GM18520 (cell line): ENCODE results near the gene NANOS2.
"Not testable (repeated sequence)": the region's sequence is repeated elsewhere in the genome, so short reads cannot be mapped to it uniquely, and the experiment has no call there.

Experiments
- ATAC-seq: cut with Tn5 transposase; IDR thresholded peaks from one replicate; pipeline ENCODE4 v1.9.1; 2021; ENCODE audit not compliant: unreplicated experiment

The NANOS2 gene

DNA sequence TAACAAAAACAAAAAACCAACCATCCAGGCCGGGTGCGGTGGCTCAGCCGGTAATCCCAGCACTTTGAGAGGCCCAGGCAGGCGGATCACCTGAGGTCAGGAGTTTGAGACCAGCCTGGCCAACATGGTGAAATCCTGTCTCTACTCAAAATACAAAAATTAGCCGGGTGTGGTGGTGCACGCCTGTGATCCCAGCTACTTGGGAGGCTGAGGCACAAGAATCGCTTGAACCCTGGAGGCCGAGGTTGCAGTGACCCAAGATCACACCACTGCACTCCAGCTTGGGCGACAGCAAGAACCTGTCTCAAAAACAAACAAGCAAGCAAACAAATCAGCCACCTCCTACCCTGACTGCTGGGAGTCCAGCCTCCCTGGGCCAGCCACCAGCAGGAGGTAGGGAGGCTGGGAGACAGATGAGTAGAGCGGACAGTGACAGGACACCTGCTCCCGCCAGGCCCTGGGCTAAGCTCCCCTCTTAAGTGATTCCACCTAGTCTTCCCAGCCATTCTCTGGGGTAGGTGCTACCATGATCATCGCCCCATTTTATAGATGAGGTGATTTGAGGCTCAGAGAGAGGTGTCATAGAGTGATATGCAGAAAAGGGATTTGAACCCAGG is 18.5 kb downstream of the NANOS2 start:
- ATAC-seq = not testable (repeated sequence)

DNA sequence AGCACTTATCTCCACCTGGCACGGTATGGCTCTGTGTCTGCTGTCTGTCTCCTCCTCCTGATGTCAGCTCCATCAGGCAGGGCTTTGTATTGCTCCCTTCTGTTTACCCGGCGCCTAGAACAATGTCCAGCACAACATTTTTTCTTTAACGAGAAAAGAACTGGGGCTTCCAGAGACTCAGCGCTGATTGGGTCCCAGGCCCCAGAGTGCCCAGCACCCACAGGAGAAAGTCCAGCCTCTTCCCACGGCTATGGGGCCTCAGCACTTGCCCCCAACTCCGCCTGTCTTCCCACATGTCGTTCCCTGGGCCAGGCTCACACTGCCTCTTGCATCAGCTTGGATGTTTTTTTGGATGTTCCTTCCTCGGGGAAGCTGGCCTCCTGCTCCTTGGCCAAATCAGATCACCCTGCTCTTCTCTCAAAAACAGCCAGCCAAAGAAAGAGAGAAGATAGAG is 19.0 kb downstream of the NANOS2 start:
- no peak for ATAC-seq

DNA sequence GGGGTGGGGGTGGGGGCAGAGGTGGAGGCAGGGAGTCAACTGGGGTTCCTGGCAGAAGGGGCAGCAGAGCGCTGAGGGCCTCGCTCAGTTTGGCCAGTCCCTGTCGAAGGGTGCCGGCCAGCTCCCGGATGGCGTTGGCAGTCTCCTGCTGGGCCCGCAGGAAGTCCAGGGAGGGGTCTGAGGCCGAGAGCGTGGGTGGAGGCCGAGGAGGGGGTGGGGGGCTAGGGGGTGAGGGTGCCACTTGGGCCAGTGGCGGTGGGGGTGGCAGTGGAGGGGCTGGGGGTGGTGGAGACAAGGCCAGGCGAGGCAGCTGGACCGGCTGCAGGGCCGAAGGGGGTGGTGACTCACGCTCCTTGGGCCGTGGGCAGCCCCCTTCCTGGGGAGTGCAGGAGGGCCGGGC is 23.7 kb downstream of the NANOS2 start:
- no peak for ATAC-seq

DNA sequence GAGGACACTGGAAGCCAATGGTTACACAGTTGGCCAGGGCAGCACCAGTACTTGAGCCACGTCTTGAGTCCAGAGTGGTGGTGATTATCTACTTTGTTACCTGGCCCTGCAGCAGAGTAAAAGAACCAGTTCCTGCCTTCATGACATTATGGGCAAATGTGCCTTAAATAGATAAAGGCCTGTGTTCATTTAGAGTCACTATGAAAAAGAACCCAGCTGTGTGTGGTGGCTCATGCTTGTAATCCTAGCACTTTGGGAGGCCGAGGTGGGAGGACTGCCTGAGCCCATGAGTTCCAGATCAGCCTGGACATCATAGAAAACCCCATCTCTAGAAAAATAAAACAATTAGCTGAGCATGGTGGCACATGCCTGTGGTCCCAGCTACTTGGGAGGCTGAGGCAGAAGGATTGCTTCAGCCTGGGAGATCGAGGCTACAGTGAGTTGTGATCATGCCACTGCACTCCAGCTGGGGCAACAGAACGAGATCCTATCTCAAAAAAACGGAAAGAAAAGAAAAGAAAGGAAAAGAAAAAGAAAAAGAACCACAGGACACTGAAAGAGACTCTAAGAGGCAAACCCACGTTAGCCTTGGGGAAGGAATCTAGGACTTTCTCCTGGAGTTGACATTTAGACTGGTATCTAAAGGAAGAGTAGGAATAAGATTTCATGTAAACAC is 25.2 kb downstream of the NANOS2 start:
- ATAC-seq = no peak

DNA sequence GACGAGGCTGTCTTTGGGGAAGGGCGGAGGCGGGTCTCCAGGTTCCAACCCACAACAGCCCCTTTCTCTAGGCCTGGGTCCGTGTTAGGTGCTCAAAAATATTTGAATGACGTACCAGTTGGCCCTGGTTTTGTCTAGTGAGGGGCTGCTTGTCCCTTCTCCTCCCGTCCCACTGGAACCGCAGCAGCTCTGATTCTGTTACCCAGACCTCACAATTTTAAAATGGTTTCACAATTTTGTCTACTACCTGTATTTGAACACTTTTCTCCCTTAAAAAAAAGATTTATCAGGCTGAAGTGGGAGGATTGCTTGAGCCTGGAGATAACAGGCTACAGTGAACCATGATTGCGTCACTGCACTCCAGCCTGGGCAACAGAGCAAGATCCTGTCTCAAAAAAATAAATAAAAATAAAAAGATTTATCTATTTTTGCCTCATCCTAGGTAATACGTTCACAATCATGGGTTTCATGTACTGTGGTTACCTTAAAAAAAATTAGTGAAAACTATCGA is 27.3 kb downstream of the NANOS2 start:
- no peak for ATAC-seq

DNA sequence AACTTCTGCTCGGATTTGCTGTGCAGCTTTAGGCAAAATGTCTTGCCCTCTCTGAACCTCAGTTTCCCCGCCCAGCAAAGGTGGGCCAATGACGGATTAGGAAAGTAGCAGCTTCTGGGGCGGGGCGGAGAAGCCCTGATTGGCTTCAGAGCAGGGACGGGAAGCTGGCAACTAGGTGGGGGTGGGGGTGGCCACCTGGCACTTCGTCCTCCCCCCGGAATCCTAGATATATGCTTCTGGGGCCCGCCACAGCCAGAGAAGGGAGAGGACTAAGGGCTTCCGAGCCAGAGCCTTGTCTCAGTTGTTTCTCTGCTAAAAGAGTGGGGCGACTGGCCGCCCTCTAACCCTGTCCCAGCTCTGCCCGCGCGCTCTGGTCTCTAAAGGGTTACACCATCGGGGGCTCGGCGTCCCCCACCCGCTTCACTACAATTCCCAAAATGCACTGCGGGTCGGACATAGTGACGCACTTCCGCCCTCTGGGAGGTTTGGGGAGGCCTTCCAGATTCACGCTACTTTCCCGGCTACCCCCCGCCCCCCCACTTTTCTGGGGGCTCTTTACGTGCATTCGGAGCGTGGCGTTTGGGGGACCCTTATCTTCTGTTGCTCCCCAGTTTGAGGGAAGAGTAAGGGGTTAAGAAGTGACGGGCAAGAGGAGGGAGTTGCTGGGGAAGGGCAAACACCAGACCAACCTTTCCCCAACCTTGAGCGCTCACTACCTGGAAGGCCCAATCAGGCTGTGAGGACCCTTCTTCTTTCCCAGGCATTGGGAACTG is 28.0 kb downstream of the NANOS2 start:
- peak; percentile 28 for ATAC-seq

DNA sequence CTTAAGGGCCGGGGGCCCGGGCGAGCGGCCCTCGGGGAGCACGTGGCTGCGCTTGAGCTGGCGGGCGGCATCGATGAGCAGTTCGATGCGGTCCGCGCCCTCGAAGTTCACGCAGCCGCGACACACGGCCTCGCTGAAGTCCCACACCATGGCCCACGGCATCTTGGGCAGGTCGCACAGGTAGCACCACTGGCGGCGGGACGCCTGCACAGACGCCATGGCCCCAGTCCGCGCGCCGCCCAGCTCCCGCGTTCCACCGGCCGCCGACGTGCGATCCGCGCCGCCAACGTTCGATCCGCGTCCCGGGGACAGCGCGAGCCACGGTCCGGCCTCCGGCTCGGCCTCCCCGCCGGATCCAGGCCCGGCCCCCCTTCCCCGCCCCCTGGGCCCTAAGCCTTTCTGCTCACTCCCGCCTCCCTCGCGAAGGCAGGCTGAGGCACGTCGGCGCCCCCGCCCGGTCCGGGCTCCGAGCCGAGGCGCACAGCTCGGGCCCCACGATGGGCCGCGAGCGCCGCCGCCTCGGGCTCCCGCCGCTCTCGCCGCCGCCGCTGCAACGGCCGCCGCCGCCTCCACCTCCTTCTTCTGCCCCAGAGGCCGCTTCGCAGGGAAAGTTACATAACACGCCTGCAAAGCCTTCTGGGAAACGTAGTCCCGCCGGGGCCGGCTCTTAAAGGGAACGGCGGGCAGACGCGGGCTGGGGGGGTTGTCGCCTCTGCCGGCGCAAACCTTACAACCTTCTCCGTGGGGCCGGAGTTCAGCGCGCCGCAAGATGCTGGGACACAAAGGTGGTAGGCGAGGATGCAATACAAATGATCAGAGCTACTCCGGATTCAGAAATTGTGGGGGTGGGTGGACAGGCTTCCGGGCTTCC is 28.8 kb downstream of the NANOS2 start, which contains the start of gene IRF2BP1:
IRF2BP1 (minus strand) TSS at position 586 of the 871 bp plus-strand sequence; CDS start at position 219, 367 bp downstream.
- ATAC-seq = peak; percentile 31

DNA sequence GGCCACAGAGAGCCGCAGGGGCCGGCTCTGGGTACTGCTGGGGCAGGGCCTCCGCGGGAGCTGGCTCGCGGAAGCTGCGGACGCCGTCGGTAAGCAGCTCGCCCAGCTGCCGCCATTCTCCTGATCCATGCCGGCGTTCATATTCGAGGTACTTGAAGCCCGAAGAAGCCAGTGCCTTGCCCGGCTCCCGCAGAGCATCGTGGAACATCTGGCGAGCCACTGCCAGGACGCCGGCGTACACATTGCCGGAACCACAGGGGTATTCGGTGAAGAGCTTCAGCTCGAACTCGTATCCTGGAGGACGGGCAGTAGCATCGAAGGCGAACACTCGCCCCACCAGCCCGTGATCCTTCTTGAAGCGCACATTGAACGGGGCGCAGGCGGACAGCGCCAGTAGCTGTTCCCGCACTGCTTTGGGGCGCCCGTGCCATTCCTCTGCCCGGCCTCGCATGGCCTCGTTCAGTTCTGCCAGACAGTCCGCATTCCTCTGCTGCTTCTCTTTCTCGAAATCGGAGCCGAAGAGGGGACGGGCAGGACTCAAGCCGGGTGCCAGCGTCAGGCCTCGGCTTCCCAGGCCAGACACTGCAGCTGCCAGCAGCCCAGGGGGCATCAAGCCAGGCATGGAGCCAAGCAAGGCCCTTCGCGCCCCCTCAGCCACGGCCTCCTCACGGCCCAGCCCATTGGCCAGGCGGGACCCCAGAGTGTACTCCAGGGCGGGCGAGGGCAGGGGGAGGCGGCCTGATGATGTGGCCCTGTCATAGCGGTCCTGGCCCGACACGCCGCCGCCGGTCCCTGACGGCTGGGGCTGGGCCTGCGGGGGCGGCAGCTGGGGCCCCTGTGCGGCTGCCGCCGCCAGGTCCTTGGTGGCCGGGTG is 29.7 kb downstream of the NANOS2 start:
- ATAC-seq = no peak

DNA sequence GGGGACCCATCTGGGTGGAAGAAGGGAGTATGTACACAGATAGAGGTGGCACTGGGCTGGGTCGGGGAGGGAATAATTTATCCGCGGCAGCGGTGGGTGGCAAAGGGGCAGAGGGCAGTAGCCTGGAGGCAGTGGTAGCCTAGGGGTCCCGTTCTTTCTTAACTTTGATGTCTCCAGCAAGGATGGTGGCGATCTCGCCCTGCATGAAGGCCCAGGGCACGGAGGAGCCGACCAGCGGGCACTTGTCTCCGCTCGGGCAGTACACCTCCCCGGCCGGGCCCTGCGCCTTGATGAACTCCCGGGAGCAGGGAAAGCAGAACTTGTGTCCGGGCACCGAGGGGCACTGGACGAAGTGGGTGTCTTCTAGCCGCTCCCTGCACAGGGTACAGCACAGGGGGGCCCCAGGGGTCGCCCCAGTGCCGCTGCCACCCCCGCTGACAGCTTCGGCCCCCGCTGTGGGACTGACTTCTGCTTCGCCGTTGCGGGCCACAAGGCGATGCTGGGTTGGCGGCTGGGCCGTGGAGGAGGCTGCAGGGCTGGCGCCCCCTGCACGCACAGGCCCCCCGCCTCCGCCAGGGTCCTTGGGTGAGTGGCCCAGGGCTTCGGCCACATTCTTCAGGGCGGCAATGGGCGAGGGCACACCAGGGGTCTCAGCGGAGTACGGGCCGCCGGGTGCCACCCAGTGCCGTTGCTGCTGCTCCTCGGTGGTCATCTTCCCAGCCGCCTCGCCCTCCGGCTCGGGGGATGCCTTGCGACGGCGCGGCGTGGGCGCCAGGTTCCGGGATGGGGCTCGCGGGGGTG is 30.5 kb downstream of the NANOS2 start:
- ATAC-seq = no peak

DNA sequence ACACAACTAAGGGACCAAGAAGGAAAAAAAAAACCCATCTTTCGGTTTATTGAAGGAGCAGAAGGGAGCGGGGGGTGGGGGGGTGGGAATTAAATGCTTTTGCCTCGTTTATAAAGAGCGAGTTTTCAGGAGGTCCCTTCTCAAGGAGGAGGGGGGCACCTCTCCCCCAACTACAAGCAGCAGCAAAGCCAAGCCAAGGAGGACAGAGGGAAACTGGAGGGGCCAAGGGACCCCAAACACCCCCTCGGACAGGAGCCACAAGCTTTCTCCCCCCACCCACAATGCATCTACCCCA is 31.0 kb downstream of the NANOS2 start:
- no peak for ATAC-seq

DNA sequence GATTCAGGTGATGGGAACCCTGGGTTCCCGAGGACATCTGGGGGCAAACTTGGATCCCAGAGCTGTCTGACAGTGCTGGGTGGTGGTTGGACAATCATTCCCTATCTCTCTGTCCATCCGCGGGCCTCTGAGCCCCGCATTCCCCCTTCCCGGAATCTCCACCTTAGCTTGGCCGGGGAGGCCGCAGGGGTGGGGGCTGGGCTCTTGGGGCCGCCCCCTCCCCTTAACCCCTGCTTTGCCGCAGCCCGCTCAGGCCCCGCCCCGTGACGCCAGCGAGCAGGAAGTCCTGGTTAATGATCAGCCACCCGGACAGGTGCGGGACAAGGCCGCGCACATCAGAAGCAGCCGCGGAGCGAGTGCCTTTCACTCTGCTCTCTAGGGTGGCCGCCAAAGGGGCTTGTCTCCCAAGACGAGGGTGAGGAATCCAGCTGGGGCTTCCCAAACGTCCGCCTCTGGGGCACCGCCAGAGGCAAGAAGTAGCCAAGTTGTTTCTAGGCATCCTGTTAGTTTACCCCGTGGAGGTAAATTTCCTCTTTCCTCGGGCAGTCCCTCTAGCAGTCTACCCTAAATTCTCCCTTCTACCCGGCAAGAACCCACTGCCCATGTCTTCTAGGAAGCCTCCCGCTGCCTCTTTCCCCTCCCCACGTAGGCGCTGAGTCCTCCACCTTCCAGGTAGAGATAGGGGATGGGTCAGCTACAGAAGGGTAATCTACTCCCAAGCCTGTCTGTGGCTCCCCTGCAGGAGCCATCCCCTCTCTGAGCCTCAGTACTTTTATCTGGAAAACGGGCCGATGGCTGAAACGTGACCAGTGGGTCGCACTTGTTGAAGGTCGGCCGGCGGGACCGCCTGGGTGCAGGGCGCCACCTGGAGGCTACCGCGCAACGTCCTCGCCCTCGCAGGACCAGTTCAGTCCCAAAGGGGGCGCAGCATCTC is 31.7 kb downstream of the NANOS2 start:
- no peak for ATAC-seq

DNA sequence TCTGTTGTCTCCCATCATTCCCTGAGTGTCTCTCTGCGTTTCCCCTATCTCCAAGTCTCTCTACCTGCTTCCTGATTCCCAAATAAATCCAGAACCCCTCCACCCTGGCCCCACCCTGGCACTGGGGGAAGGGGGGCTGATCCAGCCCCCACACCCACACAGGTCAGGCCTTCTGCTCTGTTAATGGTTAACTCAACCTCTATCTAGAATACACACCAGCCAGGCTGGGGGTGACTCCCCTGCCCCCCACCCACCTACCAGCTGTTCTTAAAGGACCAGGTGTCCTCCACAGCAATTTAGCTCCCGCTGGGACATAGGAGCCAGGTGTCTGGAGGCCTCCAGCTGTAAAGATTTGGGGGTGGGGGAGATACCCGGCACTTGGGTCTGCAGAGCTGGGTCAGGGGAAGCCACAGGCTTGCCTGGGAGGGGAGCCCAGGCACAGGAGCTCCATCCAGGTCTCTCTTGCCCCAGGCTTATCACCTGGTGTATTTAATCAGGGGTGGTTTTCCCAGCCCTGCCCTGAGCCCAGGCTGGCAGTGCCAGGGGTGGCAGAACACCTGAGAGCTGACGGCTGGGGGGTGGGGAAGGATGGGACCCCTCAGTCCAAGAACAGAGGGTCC is 32.6 kb downstream of the NANOS2 start:
- no peak for ATAC-seq

DNA sequence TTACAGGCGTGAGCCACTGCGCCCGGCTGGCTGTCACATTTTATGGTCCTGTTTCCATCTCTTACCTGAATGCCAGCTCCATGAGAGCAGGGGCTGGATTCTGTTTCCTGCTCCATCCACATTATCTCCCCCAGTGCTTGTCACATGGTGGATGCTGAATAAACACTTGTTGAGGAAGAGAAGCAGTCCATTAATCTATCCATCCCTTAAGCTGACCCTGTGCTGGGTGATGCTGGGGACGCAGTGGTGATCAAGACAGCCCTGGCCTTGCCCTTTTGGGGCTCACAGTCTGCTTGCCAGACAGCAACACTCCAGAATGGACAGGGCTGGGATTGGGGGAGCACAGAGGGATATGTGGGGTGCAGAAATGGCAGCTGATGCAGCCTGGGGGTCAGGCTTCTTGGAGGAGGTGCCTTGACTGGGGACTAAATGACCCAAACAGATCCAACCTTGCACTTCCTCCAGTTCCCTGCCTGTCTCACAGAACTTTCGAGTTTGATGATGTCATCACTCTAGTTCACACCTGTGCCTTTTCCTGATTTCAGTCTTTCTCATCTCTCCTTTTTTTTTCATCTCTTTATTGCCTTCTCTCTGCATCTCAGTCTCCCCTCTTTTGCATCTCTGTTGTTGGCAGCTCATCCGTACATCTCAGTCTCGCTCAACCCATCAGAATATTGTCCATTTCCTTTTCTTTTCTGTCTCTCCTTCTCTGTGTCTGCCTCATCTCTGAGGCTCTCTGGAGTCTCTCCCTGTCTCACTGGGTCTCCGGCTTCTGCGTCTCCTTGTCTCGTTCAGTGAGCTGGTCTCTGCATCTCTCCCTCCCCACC is 33.3 kb downstream of the NANOS2 start:
- no peak for ATAC-seq

DNA sequence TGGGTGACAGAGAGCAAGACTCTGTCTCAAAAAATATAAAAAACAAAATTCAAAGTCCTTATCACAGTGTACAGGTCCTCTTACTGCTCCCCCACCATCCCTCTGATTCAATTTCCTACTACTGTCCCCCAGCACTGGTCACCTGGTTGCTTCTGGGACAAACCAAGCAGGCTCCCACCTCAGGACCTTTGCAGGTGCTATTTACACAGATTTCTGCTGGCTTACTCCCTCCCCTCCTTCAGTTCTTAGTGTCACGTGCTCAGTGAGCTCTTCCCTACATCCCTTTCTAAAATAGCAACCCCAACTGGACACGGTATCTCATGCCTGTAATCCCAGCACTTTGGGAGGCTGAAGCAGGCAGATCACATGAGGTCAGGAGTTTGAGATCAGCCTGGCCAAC is 34.6 kb downstream of the NANOS2 start:
- ATAC-seq = no peak

DNA sequence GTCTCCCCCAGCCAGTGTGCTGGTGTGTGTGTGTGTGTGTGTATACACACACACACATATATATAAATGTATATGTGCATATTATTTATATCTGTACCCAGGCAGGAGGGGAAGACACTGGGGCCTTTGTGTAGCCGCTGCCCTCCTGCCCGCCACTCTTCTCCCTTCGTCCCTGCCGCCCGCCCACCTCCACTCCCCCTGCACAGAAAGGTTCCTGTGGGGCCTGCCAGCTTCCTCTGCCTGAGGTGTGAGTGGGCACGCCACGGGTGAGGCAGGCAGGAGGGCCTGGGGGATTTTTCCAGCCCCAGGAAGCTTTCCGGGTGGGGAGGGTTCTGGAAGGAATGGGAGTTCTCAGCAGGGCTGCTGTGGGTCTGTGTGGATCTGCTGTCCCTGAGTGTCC is 35.5 kb downstream of the NANOS2 start:
- no peak for ATAC-seq

DNA sequence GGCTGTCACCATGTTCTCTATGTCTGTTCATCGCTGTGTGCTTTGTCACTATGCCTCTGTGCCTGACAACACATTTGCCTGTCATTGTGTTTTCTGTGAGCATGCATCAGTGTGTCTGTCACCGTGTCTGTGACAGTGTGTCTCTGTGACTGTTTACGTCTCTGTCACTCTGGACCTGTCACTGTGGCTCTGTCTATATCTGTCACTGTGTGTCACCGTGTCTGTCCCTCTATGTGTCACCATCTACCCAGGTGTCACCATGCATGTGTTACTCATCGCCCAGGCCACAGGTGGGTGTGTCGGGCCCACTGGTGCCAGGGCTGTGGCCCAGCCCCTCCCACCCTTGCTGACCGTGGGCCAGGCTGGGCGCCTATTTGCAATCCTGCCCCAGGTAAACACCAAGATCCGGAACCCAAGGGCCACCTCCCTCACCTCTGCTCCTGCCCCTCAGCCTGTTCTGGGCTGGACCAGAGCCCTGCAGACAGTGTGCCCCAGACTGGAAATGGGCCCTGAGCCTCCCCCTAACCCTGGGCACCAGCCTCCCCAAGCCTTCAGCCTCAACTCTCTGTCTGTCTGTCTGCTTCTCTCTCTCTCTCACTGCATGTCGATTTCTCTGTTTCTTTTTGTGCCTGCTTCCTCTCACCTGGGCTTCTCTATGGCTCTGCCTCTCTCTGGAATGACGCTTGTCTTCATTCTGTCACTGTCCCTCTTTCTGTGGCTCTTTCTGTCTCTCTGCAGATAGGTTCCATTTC is 36.4 kb downstream of the NANOS2 start:
- ATAC-seq = no peak
